ENCODE results near the gene BRCC3. TPM values are rescaled to one million over a fixed set of nuclear protein-coding genes. Genes with fewer than 3 reads are reported as not detected.

Gene BRCC3
- total RNA-seq, 3 donors from 2014 or later (not counting 1 experiment from before 2014, with no cell fraction given) = 15.0 to 20.8 (median 17.9) TPM

DNA sequence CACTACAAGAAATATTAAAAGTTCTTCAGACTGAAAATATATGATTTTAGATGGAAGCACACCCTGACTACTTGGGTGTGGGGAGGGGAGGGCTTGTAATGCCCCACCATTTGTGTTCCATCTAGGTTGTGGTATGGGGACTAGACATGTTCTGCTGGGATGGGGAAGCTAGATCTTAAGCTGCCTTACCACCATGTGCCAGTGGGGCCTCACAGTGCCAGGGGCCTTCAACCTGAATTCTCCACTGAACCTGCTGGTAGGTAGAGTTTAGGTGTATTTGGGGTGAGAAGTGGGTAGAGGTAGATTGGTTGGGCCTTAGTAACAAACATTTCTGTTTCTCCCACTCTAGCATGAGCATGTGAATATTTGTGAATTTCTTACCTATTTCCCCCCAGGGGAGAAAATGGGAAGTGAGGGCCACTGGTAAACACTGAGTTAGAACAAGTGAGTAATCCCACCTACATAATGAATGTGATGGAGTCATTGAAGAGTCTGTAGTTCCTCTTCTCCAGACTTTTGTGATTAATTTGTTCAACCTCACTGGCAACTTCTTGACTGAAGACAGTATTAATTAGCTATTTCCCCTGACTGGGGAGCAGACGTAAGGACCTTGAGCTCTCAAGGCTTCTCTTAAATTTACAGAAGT, 44.0 kb downstream of the BRCC3 start:
- Mint-ChIP-seq H3K36me3 (no peaks in the 10 kb centered on the region), H3K4me3 (no peak overlapping the region), H3K9me3 (no peaks in the 10 kb centered on the region), H3K4me1 (no peaks in the 10 kb centered on the region), H3K27me3 (ENCODE audit: low read depth in 2 of 2) (no peaks in the 10 kb centered on the region), H3K27ac (no peak overlapping the region)
- ATAC-seq (no peak), DNase-seq (no peak)
- H3K4me1 ChIP-seq (ENCODE audit: control insufficient read depth, insufficient read depth, low read length) = no peaks in the 10 kb centered on the region
- no peak overlapping the region for H3K4me3 ChIP-seq (ENCODE audit: low read length)
- WGBS (ENCODE audit: insufficient coverage) = 100% methylated on average over 1 of the region's 1 CpG
- TF ChIP-seq, protein P1, sequence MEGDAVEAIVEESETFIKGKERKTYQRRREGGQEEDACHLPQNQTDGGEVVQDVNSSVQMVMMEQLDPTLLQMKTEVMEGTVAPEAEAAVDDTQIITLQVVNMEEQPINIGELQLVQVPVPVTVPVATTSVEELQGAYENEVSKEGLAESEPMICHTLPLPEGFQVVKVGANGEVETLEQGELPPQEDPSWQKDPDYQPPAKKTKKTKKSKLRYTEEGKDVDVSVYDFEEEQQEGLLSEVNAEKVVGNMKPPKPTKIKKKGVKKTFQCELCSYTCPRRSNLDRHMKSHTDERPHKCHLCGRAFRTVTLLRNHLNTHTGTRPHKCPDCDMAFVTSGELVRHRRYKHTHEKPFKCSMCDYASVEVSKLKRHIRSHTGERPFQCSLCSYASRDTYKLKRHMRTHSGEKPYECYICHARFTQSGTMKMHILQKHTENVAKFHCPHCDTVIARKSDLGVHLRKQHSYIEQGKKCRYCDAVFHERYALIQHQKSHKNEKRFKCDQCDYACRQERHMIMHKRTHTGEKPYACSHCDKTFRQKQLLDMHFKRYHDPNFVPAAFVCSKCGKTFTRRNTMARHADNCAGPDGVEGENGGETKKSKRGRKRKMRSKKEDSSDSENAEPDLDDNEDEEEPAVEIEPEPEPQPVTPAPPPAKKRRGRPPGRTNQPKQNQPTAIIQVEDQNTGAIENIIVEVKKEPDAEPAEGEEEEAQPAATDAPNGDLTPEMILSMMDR (IDR thresholded peaks at IDR 0.05) = no peak
- no peak overlapping the region for H3K27ac ChIP-seq (ENCODE audit: low read length)
- H3K36me3 ChIP-seq (ENCODE audit: control insufficient read depth, insufficient read depth, low read length) = peaks cover 17% of the 10 kb centered on the region
- no peaks in the 10 kb centered on the region for H3K27me3 ChIP-seq (ENCODE audit: control insufficient read depth, insufficient read depth, low read length)
- no peaks in the 10 kb centered on the region for H3K9me3 ChIP-seq (ENCODE audit: control insufficient read depth, insufficient read depth, low read length)
- intact Hi-C loops (cut with micrococcal nuclease) = no loop called here

DNA sequence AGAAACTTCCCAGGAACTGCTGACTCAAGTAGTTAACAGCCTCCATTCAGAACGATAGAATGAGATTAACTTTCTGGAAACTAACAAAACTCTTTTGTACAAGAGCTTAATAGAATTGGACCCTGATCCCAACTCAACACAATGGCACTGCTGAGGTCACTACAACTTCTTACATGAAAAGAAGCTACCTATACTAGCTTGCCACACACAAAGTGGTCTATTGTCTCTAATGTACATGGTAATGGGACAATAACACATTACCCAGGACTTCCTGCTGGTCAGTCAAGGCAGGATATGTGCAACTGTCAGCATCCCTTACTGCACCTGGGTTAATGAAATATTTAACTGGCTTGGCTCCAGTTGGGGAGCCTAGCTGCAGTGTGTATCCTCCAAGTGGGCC, 56.2 kb downstream of the BRCC3 start:
- no peak overlapping the region for H3K27ac Mint-ChIP-seq
- Histone ChIP-seq H3K27me3 (ENCODE audit: control insufficient read depth, insufficient read depth, low read length) (no peaks in the 10 kb centered on the region), H3K9me3 (ENCODE audit: control insufficient read depth, insufficient read depth, low read length) (no peaks in the 10 kb centered on the region), H3K36me3 (ENCODE audit: control insufficient read depth, insufficient read depth, low read length) (peaks cover 4% of the 10 kb centered on the region), H3K27ac (ENCODE audit: low read length) (no peak overlapping the region), H3K4me3 (ENCODE audit: low read length) (no peak overlapping the region), H3K4me1 (ENCODE audit: control insufficient read depth, insufficient read depth, low read length) (no peaks in the 10 kb centered on the region)
- H3K9me3 Mint-ChIP-seq = peaks cover 4 to 9% of the 10 kb centered on the region in 2 donors
- peaks cover 5% of the 10 kb centered on the region for H3K36me3 Mint-ChIP-seq
- intact Hi-C loops (cut with micrococcal nuclease) = no loop called here
- 100% methylated on average over 1 of the region's 1 CpG for WGBS (ENCODE audit: insufficient coverage)
- TF ChIP-seq, protein P1 (IDR thresholded peaks at IDR 0.05) = no peak
- ATAC-seq (no peak), DNase-seq (no peak)
- no peaks in the 10 kb centered on the region for H3K27me3 Mint-ChIP-seq (ENCODE audit: low read depth in 2 of 2)
- no peaks in the 10 kb centered on the region for H3K4me1 Mint-ChIP-seq
- no peak overlapping the region for H3K4me3 Mint-ChIP-seq

DNA sequence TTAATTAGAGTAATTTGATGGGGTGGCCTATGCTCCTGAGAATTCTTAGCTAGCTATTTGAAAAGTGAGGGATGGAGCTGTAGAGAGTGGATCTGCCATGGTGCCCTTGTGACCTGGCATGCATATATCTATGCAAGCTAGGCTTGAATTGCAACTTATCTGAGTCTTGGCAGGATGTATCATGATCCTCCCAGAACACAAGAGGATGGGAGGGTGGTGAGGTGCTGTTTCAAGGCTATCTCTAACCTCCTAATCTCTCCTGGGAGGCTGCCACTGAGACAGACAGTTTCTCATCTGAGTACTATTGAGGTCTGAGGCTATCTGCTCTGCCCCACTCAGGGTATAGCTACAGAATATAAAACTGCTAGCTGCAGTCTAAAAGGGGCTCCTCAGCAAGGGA, 56.6 kb downstream of the BRCC3 start:
- DNase-seq = no peak
- H3K4me3 Mint-ChIP-seq = no peak overlapping the region
- H3K9me3 Mint-ChIP-seq = peaks cover 4 to 9% of the 10 kb centered on the region in 2 donors
- no peak overlapping the region for H3K27ac ChIP-seq (ENCODE audit: low read length)
- H3K4me1 ChIP-seq (ENCODE audit: control insufficient read depth, insufficient read depth, low read length) = no peaks in the 10 kb centered on the region
- H3K9me3 ChIP-seq (ENCODE audit: control insufficient read depth, insufficient read depth, low read length) = no peaks in the 10 kb centered on the region
- H3K36me3 Mint-ChIP-seq = peaks cover 5% of the 10 kb centered on the region
- no peaks in the 10 kb centered on the region for H3K4me1 Mint-ChIP-seq
- intact Hi-C loops (cut with micrococcal nuclease) = no loop called here
- ATAC-seq = no peak
- no peaks in the 10 kb centered on the region for H3K27me3 ChIP-seq (ENCODE audit: control insufficient read depth, insufficient read depth, low read length)
- H3K36me3 ChIP-seq (ENCODE audit: control insufficient read depth, insufficient read depth, low read length) = peaks cover 4% of the 10 kb centered on the region
- TF ChIP-seq, protein P1 (IDR thresholded peaks at IDR 0.05) = no peak
- no peak overlapping the region for H3K27ac Mint-ChIP-seq
- H3K27me3 Mint-ChIP-seq (ENCODE audit: low read depth in 2 of 2) = no peaks in the 10 kb centered on the region
- no peak overlapping the region for H3K4me3 ChIP-seq (ENCODE audit: low read length)

GRCh38 chrX:155132110-155132509, 60.8 kb downstream of the BRCC3 start:
- DNase-seq = no peak
- intact Hi-C loops (cut with micrococcal nuclease) = no loop called here
- Histone ChIP-seq H3K4me3 (ENCODE audit: low read length) (no peak overlapping the region), H3K36me3 (ENCODE audit: control insufficient read depth, insufficient read depth, low read length) (no peaks in the 10 kb centered on the region), H3K9me3 (ENCODE audit: control insufficient read depth, insufficient read depth, low read length) (no peaks in the 10 kb centered on the region), H3K27me3 (ENCODE audit: control insufficient read depth, insufficient read depth, low read length) (no peaks in the 10 kb centered on the region), H3K27ac (ENCODE audit: low read length) (no peak overlapping the region), H3K4me1 (ENCODE audit: control insufficient read depth, insufficient read depth, low read length) (no peaks in the 10 kb centered on the region)
- H3K4me3 Mint-ChIP-seq = no peak overlapping the region
- H3K27me3 Mint-ChIP-seq (ENCODE audit: low read depth in 2 of 2) = peaks cover 0 to 13% of the 10 kb centered on the region in 2 donors
- no peaks in the 10 kb centered on the region for H3K4me1 Mint-ChIP-seq
- H3K36me3 Mint-ChIP-seq = peaks cover 5% of the 10 kb centered on the region
- no peak overlapping the region for H3K27ac Mint-ChIP-seq
- H3K9me3 Mint-ChIP-seq = peaks cover 4 to 9% of the 10 kb centered on the region in 2 donors
- no peak for ATAC-seq
- WGBS (ENCODE audit: insufficient coverage) = 100% methylated on average over 1 of the region's 1 CpG
- TF ChIP-seq, protein P1 (IDR thresholded peaks at IDR 0.05) = no peak
